Uterus (tissue), 2 donors: ENCODE results near the gene GALNT7.

Experiments
- POLR2A ChIP-seq, 2 donors: fragments of 450-650 bp; IDR thresholded peaks; one replicate each; pipeline ENCODE4 v1.6.1; 2016; ENCODE audit warnings: antibody characterized with exemption in 2 of 2, mild to moderate bottlenecking in 1 of 2, moderate library complexity in 1 of 2
- TF ChIP-seq, protein P1 (sequence below), 4 experiments: fragments of 200-600 bp in 2 of 4; fragments of 450-650 bp in 2 of 4; sonication (generic) in 2 of 4; IDR thresholded peaks; one replicate each; pipeline ENCODE4 v1.5.1; 2016 to 2019; ENCODE audit warnings: antibody characterized with exemption in 4 of 4, mild to moderate bottlenecking in 2 of 4, moderate library complexity in 1 of 4

DNA sequence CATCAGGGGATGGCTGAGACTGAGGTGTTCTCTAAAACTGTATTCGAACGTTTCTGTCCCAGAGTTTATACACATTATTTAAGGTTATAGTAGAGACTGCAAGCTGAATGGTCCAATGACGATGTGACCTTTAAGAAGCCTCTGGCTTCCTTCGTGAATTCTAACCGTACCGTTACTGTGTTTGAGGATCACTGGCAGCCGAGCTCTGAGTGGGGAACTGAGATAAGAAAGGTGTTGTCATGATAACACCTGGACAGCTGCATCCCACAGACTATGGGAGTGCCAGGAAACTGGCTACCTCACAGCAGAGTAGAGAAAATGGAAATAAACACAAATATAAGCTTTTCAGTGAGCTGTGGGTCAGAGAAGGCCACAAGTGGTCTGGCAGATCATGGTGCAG lies 106.5 kb downstream of the GALNT7 start:
- TF ChIP-seq, protein P1, sequence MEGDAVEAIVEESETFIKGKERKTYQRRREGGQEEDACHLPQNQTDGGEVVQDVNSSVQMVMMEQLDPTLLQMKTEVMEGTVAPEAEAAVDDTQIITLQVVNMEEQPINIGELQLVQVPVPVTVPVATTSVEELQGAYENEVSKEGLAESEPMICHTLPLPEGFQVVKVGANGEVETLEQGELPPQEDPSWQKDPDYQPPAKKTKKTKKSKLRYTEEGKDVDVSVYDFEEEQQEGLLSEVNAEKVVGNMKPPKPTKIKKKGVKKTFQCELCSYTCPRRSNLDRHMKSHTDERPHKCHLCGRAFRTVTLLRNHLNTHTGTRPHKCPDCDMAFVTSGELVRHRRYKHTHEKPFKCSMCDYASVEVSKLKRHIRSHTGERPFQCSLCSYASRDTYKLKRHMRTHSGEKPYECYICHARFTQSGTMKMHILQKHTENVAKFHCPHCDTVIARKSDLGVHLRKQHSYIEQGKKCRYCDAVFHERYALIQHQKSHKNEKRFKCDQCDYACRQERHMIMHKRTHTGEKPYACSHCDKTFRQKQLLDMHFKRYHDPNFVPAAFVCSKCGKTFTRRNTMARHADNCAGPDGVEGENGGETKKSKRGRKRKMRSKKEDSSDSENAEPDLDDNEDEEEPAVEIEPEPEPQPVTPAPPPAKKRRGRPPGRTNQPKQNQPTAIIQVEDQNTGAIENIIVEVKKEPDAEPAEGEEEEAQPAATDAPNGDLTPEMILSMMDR (IDR thresholded peaks at IDR 0.05), result no peak
- TF ChIP-seq POLR2A (IDR thresholded peaks at IDR 0.05), result no peak
